NT2/D1 (cell line): ENCODE data around the gene GCHFR.
A peak's percentile ranks its signal among the peaks of the same experiment; 100 is the strongest.

Experiments used
- DNase-seq: peaks from one replicate; pipeline ENCODE4 v3.0.0-alpha.2; 2011; ENCODE audit warnings: low read depth, low spot score
- H3K27me3 ChIP-seq: 2 replicates; pipeline ENCODE4 v1.6.0; 2011; ENCODE audit warnings: mild to moderate bottlenecking; ENCODE audit not compliant: insufficient read length, insufficient read depth
- H3K36me3 ChIP-seq: 2 replicates; pipeline ENCODE4 v1.6.1; 2011; ENCODE audit warnings: mild to moderate bottlenecking, low read length, mixed read lengths; ENCODE audit not compliant: insufficient read depth, insufficient read length
- H3K4me1 ChIP-seq: 2 replicates; pipeline ENCODE4 v1.5.1; 2011; ENCODE audit not compliant: insufficient read depth, insufficient read length
- H3K4me3 ChIP-seq: 2 replicates; pipeline ENCODE4 v1.5.1; 2011; ENCODE audit warnings: low read depth; ENCODE audit not compliant: insufficient read length
- H3K9ac ChIP-seq: 2 replicates; pipeline ENCODE4 v1.6.0; 2011; ENCODE audit warnings: low read depth; ENCODE audit not compliant: insufficient read length
- H3K9me3 ChIP-seq: 2 replicates; pipeline ENCODE4 v1.5.1; 2011; ENCODE audit warnings: mild to moderate bottlenecking, low read length; ENCODE audit not compliant: insufficient read depth
- SUZ12 ChIP-seq: IDR thresholded peaks from 2 replicates; pipeline ENCODE4 v1.6.1; 2011; ENCODE audit not compliant: insufficient read length, insufficient read depth; ENCODE audit errors: extremely low read depth
- YY1 ChIP-seq: IDR thresholded peaks from 2 replicates; pipeline ENCODE4 v1.6.1; 2011; ENCODE audit not compliant: insufficient read length, insufficient read depth
- ZNF274 ChIP-seq: IDR thresholded peaks from 2 replicates; pipeline ENCODE4 v1.6.1; 2011; ENCODE audit warnings: mild to moderate bottlenecking, low read depth, low read length

The GCHFR gene

GRCh38 chr15:40731034-40731433 lies 32.8 kb upstream of the GCHFR start:
- H3K27me3 ChIP-seq, result no peaks in the 10 kb centered on the region
- TF ChIP-seq YY1, result no peak
- no peak for TF ChIP-seq ZNF274
- TF ChIP-seq SUZ12, result no peak
- H3K9me3 ChIP-seq, result no peaks in the 10 kb centered on the region
- DNase-seq, result no peak
- H3K4me3 ChIP-seq, result no peak overlapping the region
- H3K9ac ChIP-seq, result no peak overlapping the region
- H3K36me3 ChIP-seq, result peaks cover 56% of the 10 kb centered on the region
- H3K4me1 ChIP-seq, result no peaks in the 10 kb centered on the region

GRCh38 chr15:40736575-40736974 lies 27.3 kb upstream of the GCHFR start:
- H3K4me3 ChIP-seq, result no peak overlapping the region
- no peak overlapping the region for H3K9ac ChIP-seq
- H3K4me1 ChIP-seq, result no peaks in the 10 kb centered on the region
- no peak for DNase-seq
- TF ChIP-seq SUZ12 (no peak), YY1 (no peak), ZNF274 (no peak)
- H3K9me3 ChIP-seq, result no peaks in the 10 kb centered on the region
- H3K36me3 ChIP-seq, result peaks cover 70% of the 10 kb centered on the region
- H3K27me3 ChIP-seq, result no peaks in the 10 kb centered on the region

GRCh38 chr15:40737048-40737447 lies 26.8 kb upstream of the GCHFR start:
- peaks cover 65% of the 10 kb centered on the region for H3K36me3 ChIP-seq

GRCh38 chr15:40739047-40739446 lies 24.8 kb upstream of the GCHFR start:
- Histone ChIP-seq H3K9me3 (no peaks in the 10 kb centered on the region), H3K4me3 (no peak overlapping the region), H3K9ac (no peak overlapping the region), H3K36me3 (peaks cover 70% of the 10 kb centered on the region), H3K4me1 (peaks cover 1% of the 10 kb centered on the region), H3K27me3 (no peaks in the 10 kb centered on the region)
- TF ChIP-seq ZNF274 (no peak), SUZ12 (no peak), YY1 (no peak)
- peak; percentile 71 for DNase-seq

More at GRCh38 chr15:40737048-40737447, 26.8 kb upstream of the GCHFR start:
- no peaks in the 10 kb centered on the region for H3K9me3 ChIP-seq
- TF ChIP-seq ZNF274 (no peak), SUZ12 (no peak), YY1 (no peak)
- H3K9ac ChIP-seq, result no peak overlapping the region
- no peaks in the 10 kb centered on the region for H3K27me3 ChIP-seq
- DNase-seq, result no peak
- no peak overlapping the region for H3K4me3 ChIP-seq
- no peaks in the 10 kb centered on the region for H3K4me1 ChIP-seq

GRCh38 chr15:40739854-40740253 lies 24.0 kb upstream of the GCHFR start:
- no peaks in the 10 kb centered on the region for H3K27me3 ChIP-seq
- H3K9ac ChIP-seq, result peak overlapping the region; percentile 11
- no peak for DNase-seq
- no peak overlapping the region for H3K4me3 ChIP-seq
- peaks cover 69% of the 10 kb centered on the region for H3K36me3 ChIP-seq
- H3K9me3 ChIP-seq, result no peaks in the 10 kb centered on the region
- TF ChIP-seq ZNF274 (no peak), SUZ12 (no peak), YY1 (no peak)
- peaks cover 8% of the 10 kb centered on the region for H3K4me1 ChIP-seq

- TF ChIP-seq SUZ12 (no peak), ZNF274 (no peak), YY1 (no peak)
- Histone ChIP-seq H3K9ac (no peak overlapping the region), H3K27me3 (no peaks in the 10 kb centered on the region), H3K9me3 (no peaks in the 10 kb centered on the region), H3K4me1 (peaks cover 13% of the 10 kb centered on the region), H3K36me3 (peaks cover 51% of the 10 kb centered on the region), H3K4me3 (no peak overlapping the region)
- no peak for DNase-seq
Measured at GRCh38 chr15:40743485-40743901, 20.4 kb upstream of the GCHFR start.

- H3K9ac ChIP-seq, result peak overlapping the region; percentile 56
Measured at GRCh38 chr15:40743921-40744814, 19.7 kb upstream of the GCHFR start.

More at GRCh38 chr15:40743921-40744814, 19.7 kb upstream of the GCHFR start:
- H3K4me3 ChIP-seq, result no peak overlapping the region
- no peak for TF ChIP-seq ZNF274
- TF ChIP-seq SUZ12, result no peak
- no peak for TF ChIP-seq YY1
- H3K27me3 ChIP-seq, result no peaks in the 10 kb centered on the region
- H3K36me3 ChIP-seq, result peaks cover 46% of the 10 kb centered on the region
- no peaks in the 10 kb centered on the region for H3K9me3 ChIP-seq
- DNase-seq, result no peak
- H3K4me1 ChIP-seq, result peaks cover 13% of the 10 kb centered on the region
